NCI-H1417 (cell line): Measurements from ENCODE around the gene JARID2.
"Not testable (repeated sequence)": the region's sequence is repeated elsewhere in the genome, so short reads cannot be mapped to it uniquely, and the experiment has no call there.

Source experiments
- DNase-seq, 3 experiments: peaks; one replicate each; lab custom pipeline; 2025; lab: John Stamatoyannopoulos, UW

JARID2 gene

DNA sequence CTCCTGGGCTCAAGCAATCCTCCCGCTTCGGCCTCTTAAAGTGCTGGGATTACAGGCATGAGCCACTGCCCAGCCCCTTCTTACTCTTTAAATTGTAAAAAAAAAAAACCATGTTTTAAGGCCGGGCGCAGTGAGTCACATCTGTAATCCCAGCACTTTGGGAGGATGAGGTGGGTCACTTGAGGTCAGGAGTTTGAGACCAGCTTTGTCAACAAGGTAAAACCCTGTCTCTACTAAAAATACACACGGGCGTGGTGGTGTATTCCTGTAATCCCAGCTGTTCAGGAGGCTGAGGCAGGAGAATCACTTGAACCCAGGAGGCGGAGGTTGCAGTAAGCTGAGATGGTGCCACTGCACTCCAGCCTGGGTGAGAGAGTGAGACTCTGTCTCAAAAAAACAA lies 43.6 kb downstream of the JARID2 start:
- DNase-seq, result not testable (repeated sequence)

DNA sequence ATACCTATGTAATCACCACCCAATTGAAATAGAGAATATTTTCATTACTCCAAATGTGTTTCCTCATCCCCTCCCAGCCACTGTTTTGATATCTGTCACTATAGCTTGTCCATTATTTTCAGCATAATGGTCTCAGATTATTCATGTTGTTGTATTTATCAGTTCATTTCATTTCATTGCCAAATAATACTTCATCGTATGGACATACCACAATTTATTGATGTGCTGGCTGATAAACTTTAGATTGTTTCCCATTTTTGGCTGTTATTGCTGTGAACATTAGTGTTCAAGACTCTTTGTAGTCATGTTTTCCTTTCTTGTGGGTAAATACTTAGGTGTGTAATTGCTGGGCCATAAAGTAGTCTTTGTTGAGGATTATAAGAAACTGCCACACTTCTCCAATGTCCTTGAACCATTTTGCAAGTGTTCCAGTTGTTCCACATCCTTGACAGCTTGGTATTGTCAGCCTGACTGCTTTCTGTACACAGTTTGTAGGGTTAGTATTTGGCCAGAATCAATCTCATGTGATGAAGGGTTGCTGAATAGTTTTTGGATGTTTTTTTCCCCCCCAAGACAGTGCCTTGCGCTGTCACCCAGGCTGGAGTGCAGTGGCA lies 44.3 kb downstream of the JARID2 start:
- no peak for DNase-seq

DNA sequence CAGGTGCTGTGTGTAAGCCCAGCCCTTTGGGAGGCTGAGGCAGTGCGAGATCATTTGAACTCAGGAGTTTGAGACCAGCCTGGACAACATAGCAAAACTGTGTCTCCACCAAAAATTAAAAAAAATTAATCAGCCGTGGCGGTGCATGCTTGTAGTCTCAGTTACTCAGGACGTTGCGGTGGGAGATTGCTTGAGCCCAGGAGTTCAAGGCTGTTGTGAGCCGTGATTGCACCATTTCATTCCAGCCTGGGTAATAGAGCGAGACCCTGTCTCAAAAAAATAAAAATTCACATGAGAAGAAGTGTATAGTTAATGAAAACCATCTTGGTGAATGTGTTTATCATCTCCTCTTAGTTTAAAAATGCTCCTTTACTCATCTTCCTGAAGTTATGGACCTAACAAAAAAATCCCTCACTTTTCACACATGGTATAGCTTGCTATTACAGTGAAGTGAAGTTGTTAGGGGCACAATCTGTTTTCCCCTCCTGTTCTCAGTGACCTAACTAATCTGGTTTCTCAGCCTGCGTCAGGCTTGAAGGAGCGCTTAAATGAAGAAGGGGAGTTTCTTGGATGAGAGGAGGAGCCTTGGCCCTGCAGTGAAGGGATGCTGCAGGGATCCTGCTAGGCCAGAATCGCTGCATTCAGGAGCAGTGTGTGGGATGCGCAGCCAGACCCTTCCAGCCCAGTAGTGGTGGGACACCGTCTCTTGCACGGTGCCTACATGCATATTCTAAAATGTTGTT lies 45.3 kb downstream of the JARID2 start:
- DNase-seq, result no peak

DNA sequence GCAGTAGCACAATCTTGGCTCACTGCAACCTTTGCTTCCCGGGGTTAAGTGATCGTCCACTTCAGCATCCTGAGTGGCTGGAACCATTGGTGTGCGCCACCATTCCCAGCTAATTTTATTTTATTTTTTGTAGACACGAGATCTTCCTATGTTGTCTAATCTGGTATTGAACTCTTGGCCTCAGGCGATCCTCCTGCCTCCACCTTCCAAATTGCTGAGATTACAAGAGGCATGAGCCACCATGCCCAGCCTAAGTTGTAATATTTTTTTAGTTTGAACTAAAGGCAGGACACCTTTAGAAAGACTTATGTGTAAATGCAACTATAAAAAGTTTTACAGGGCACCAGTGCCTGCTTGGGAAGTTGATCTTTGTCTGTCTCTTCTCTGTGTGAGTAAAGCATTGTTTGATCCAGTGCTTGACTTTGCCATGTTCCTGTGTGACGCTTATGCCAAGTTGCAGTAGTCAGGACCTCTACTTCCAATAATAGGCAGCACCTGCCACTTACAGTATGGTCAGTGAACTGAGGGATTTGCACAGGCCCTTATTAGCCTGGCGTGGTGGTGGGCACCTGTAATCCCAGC lies 46.9 kb downstream of the JARID2 start:
- no peak for DNase-seq

DNA sequence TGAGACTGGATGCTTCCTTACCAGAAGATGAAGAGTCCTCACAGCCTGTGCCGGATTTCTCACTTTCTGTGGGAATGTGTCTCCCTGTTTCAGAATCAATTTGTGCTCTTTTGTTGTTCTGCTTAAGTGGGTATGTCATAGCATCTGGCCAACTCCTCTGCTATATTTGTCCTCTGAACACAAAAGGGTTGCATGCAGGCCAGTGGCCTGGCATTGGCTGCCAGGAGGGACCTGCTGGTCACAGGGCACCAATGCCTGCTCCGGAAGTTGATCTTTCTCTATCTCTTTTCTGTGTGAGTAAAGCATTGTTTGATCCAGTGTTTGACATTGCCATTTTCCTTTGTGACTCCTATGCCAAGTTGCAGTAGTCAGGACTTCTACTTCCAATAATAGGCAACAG lies 47.8 kb downstream of the JARID2 start:
- DNase-seq, result no peak

DNA sequence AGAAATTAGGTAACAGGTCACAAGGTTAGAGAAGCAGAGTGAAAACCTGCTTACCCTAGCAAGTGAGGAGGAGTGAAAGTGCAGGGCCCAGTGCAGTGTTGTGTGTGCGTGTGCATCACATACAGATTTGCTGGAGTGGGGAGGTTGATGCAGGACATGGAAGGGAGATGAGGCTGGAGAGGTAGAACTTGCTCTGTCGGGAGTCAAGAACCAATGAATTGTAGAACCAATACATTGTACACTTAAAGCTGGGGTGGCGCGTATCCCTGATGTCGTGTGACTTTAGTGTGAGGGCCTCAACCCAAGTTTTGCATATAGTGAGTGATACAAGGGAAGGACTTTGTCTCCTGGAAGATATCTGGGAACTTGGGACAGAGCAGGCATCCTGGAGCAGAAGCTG lies 48.6 kb downstream of the JARID2 start:
- no peak for DNase-seq

DNA sequence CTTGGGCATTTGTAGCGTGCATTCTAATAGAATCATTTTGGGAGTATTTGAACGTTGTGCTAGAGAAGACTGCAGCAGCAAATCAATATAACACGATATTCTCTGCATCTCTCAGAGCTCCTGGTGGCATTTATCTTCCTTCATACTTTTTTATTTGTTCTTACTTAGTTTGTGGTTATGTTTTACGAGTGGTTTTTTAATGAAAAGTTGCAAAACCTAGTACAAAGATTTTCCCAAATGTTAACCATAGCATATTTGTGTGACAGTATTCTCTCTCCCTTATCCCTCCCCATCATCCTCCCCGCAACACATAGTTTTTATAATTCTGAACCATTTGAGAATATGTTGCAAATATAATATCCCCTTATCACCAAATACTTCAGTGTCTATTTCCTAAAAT lies 50.4 kb downstream of the JARID2 start:
- DNase-seq, result no peak

DNA sequence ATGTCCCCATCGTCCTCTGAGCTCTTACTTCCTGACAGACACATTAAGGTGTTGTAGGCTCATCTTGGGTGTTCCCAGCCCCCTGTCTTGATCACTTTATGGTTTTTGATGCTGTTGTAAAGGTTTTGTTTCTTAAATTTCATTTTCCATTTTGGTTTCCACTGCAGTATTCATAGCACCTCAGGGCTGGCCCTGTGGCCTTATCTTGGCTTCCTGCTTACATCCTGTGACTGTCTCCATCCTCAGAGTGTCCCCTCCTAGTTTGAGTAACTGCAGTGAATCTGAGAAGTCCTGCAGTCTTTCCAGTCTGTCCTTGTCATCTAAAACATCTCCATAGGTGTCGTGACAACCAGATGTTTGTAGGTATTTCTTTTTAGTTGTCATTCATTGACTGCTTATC lies 50.9 kb downstream of the JARID2 start:
- DNase-seq, result no peak

DNA sequence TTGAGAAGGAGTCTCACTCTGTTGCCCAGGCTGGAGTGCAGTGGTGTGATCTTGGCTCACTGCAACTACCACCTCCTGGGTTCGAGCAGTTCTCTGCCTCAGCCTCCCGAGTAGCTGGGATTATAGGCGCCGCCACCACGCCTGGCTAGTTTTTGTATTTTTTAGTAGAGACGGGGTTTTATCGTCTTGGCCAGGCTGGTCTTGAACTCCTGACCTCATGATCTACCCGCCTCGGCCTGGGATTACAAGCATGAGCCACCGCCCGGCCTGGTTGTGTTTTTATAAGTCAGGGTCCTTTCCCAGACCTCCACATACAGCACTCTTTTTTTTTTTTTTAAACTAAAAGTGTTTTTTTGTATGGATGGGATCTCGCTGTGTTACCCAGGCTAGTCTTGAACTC lies 51.3 kb downstream of the JARID2 start:
- DNase-seq, result not testable (repeated sequence)

DNA sequence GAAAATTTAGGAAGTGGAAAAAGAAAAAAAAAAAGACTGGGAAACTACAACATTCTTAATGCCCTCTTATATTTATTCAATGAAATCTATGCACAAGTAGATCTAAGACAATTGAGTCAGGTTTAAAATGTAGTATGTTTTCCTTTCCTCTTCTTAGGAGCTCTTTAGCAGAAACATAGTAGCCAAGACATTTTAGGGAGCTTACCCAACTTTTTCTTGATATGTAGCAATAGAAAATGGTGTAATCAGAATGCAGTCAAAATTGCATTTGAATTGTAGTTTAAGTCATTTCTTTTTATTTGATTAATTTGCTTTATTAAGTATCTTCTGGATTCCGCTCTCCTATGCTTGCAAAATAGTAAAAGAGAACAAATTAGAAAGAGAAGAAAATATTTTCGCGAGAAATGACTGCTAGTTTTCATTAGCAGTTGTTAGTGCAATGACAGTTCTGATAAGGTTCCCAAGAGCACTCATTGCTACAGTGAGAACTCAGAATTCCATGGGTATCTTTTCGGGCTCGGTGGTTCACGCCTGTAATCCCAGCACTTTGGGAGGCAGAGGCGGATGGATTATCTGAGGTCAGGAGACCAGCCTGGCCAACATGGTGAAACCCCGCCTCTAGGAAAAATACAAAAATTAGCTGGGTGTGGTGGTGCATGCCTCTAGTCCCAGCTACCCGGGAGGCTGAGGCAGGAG lies 52.2 kb downstream of the JARID2 start:
- no peak for DNase-seq

DNA sequence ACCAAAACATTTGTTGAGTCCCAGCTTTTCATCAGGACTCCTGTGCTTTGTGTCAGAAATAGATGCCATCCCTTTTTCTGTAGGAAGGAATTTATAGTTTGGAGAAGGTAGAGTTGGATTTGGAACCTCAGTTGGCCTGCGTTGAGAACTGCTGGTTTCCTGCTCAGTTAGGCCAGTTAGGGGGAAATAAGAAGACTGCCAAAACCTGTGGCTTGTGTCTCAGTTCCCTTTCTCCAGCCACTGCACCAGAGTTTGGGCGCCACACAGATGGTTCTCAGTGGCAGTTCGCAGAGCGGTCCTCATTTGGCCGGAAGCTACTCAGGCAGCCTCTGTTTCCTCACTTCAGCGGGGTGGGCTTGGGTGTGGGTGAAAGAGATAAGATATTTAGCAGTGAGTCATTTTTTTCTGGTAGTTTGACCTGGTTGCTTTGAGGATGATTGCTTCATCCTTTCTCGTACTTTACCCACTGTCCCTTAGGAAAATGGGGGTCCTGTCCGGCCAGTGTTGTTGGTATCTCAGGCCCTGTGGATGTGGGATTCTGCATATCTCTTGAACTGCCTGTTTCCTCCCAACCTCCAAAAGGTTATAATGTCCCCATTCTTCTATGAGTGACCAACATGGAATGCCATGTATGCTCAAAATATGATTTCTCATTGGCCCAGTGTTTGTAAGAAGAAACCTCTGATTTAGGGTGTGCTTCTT lies 53.7 kb downstream of the JARID2 start:
- DNase-seq, result no peak

DNA sequence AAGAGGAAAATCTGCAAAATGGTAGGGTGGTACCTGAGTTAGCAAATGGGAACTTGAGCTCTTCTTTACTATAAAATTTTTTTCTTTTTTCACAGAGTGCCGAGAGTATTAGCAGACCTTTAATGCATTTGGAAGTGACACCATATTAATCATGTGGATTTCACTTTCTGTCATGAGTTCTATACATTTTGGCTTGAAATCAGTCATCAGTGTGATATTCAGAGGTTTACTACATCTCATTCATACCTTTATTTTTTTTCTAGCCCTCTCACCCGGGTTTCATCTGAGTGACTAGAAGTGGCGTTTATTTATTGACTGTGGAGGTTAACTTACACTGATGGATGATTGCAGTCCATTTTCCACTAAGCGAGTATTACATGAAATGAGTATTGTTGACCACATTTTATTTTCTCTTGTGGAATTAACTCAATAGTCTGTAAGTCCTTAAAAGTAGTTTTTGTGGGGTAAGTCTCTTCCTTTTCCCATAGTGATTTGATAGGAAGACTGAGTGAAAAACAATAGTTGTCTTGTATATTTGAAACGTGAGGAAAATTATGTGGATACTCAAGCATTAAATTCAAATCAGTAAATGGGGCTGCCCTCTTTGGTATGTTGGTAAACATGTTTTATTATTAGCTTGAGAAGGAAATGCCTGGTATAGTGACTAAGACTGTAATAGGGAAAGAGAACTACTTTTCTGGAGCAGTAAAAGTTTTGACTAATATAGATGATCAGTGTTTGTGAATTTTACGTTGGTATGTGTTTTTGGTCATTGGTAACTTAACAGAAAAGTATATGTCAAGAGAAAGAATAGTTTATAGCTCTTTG lies 55.5 kb downstream of the JARID2 start:
- DNase-seq, result no peak

DNA sequence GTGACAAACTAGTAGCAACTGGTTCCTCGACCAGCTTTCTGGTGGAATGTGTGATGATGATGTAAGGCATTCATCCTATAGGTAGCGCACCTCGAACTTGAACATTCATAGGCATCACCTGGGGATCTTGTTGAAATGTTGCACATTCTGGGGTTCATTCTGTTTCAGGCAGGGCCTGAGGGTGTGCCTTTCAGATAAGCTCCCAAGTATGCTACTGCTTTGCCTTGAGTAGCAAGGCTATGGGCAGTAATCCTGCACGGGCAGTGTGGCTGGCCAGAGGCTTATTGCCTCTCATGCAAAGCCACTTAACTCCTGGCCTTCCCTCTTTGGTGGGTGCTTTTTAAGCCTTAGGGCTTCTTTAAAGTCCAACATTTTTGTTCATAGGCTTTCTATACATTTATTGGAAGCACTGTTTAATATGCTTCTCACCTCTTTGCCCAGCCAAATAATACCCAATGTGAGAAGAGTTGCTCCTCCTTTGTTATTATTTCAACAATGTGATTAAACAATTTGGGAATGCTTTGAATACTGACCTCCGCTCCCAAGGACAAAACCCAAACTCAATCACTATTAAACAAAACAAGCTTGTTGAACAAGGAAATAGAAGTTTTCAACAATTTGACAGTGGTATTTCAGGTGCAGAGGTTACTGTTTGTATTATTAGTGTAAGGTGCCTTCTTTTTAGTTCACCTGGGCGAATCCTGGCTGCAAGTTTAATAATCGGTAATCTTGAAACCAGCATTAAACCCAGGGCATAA lies 57.5 kb downstream of the JARID2 start:
- DNase-seq, result no peak

DNA sequence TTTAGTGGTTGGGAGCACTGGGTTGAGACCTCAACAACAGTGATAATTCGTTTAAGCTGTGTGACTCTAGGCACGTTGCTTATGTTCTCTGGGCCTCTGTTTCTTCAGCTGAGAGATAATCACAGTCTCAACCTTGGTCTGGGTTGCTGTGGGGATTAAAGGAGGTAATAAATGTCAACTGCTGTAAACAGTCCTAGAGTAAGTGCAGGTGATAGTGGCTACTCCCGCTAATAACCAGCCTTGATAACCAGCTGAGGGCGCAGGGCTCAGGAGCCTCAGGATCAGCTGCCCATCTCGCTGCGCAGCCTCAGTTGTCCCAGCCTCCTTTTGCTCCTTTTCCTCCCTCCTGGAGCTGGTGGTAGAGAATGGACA lies 58.0 kb downstream of the JARID2 start:
- peak in 1 of 3 experiments; percentile 7 for DNase-seq

DNA sequence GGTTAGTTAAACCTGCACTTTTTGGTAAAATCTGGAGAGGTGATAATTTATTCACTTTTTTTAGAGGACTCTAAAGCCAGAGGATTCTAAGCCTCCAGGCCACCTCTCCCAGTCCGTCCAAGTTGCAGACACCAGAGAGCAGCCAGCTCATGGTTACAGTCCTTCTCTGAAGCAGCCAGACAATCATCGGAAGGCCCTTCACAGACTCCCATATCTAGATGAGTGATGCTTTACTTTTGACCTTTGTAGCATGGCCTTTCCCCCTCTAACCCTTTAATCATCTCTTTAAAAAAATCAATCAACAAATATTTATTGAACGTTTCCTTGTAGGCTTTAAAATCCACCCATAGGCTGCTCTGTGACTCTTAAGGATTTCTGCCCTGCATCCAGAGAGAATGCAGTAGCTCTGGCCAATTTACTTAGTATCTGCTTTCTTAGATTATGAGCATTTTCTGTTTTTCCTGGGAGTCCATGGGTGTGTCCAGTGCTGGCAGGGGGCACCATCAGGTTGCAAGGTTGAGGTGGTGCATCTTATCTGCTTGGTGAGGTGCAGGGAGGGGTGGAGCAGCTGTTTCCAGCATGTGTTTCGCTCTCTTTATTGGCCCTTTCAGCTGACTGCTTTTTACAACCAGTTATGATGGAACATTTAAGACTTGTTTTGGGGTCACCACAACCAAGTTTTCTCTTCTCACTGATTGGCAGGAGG lies 58.6 kb downstream of the JARID2 start:
- no peak for DNase-seq

DNA sequence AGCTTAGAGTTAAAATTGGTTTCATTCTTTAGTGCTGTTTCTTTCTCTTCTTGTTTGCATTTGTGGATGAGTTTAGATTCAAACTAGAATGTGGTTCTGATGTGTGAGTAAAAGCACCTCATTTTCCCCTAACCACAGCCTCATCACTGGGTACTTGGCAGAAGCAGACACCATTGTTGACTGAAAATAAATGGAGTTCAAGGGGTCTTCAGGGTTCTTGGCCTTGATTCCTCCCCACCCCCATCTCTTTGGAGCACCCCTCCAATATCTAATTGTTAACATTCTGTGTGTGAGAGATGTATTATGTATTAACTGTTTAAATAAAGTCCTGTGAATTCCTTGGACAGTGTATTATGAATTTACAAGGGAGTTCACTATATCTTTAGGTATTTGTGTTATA lies 59.6 kb downstream of the JARID2 start:
- DNase-seq, result no peak

DNA sequence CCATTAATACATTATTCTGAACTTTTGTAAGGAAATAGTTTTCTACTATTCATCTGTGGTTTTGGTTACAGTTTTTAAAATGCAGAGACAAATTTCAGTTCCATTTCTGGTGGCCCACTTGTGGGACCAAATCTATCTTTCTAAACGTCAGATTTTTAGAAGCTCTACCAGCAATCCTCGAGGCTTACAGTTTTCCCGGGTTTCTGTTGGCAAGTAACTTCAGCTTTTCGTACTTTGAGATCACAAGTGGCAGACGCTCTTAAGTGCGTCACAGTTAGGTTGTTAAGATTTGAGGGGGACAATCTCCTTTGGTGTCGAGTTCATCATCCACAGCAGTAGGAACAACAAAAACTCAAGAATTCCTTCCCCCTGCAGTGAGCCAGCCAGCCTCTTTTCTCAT lies 60.0 kb downstream of the JARID2 start:
- DNase-seq, result peak in 1 of 3 experiments; percentile 22

DNA sequence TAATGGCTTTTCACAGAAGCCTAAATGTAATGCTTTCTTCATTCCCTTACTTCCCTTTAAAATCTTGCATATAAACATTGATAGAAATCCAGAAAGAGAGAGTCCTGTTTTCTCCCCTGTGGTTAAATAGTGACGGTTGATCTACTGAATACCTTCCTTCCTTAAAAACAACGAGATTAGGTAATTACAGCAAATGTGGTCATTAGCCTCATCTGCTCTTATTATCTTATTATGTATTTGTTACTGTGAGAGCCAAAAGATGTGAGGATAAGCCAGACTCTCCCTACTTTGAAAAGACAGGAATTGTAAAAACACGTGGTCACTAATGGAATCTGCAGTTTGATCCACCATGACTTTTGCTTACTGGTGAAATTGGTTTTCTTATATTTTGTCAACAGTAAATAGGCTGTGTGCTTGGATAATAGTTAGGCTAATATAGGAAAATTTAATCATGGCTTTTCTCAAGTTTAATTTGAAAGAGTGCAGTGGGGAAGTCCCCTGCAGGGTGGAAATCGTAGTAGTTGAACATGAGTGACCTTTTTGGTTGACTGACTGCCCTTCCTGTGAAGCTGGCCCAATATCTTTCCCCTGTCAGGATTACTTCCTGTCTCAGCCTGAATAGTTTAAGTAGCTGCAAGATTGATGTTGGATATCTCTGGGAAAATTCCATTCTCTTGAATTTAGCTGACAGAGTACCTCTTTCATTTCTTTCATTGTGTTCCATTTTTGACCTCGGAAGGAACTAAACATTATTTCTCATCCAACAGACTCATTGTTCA lies 62.8 kb downstream of the JARID2 start:
- DNase-seq, result no peak

DNA sequence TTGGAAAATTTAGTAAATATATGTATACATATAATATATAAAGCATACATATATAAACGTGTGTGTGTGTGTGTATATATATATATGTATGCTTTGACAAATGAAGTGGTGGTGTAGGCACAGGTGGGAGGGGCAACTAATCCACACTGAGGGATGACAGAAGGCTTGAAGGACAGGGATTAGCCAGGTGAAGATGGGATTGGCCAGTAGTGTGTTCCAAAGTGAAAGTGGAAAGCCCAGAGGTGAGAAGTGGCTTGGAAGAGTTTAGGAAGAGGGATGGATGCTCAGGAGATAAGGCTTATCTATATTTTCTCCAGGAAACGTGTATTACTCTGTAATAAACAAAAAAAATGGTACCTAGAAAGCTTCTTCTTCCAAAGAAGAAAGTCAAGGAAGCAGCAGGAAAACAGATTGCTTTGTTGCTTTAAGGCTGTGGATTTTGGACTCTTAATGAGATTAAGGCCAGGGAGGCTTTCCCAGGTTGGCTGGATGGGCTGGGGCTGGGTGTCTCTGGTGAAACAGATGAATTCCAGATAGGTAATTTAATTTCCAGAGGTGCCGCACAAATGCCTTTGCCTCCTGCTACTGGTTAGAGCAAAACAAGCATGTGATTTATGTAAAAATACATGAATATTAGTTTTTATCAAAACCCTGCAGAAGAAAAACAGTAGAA lies 63.9 kb downstream of the JARID2 start:
- DNase-seq, result no peak
